Measurements from ENCODE around the gene CALML6. TPM values are rescaled to one million over a fixed set of nuclear protein-coding genes. Genes with fewer than 3 reads are reported as not detected.

Gene CALML6
- polyA plus RNA-seq, 2 of the 4 experiments (the other 2 are of a cell fraction) = 0.49 TPM

GRCh38 chr1:1937061-1937460 lies 22.0 kb downstream of the CALML6 start:
- WGBS (ENCODE audit: missing lambda C conversion rate) = 57% methylated on average over 14 of the region's 15 CpGs
- CTCF ChIA-PET = no interaction called here

DNA sequence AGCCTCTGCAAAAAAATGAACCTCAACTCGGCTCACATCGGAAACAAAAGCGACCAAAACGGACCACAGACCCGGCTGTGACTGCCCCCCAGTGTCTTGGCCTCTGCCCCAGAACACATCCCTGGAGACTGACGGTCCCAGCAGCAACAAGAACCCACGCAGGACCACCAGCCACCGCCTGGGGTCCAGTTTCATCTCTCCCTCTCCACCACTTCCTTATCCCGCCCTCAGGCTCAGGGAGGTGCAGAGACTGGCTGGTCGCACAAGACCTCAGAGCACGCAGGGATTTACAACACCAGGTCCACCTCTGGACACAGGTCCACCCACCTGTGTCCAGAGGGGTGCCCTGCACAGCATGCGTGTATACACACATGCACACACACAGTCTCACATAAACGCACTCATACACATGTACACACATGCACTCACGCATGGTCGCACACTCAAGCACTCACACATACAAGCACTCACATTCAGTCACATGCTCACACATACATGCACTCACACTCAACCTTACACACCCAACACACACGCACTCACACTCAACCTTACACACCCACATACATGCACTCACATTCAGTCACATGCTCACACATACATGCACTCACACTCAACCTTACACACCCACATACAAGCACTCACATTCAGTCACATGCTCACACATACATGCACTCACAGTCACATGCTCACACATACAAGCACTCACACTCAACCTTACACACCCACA lies 22.7 kb downstream of the CALML6 start:
- Histone ChIP-seq H3K4me2 (no peak overlapping the region), H3K4me3 (no peak overlapping the region), H3K4me1 (no peaks in the 10 kb centered on the region), H3K27ac (no peak overlapping the region), H3K9me3 (peaks cover 9% of the 10 kb centered on the region; the same call in 2 of the 3 replicates)
- no peak for TF ChIP-seq HMGXB4 (CRISPR knock-in tag; IDR thresholded peaks at IDR 0.05; ENCODE audit: borderline replicate concordance)
- TF ChIP-seq ELK1 (IDR thresholded peaks at IDR 0.05; ENCODE audit: low read depth, low read length) = no peak
- TF ChIP-seq SREBF2 (IDR thresholded peaks at IDR 0.05) = no peak
- no peak for TF ChIP-seq FOXS1 (CRISPR knock-in tag; IDR thresholded peaks at IDR 0.05)
- TF ChIP-seq EP300 (IDR thresholded peaks at IDR 0.05) = no peak
- WGBS (ENCODE audit: missing lambda C conversion rate) = 41% methylated on average over 13 of the region's 16 CpGs
- no peak for DNase-seq (ENCODE audit: low read depth in 1 of 2, low spot score in 1 of 2)
- CTCF ChIA-PET = interaction anchor here (11.2 kb wide), 1 partner anchor 20 kb away, joined by 76 read pairs; no protein-coding TSS in a partner anchor
- no peak for FAIRE-seq
- ATAC-seq = peak in 1 of 2 experiments; percentile 58; a peak in 2 of 6 replicates
- POLR2A ChIA-PET = no interaction called here

More at GRCh38 chr1:1937061-1937460, 22.0 kb downstream of the CALML6 start:
- Histone ChIP-seq H3K4me1 (no peaks in the 10 kb centered on the region), H3K27ac (no peak overlapping the region), H3K9me3 (peaks cover 9% of the 10 kb centered on the region; the same call in 2 of the 3 replicates), H3K4me3 (no peak overlapping the region), H3K4me2 (no peak overlapping the region)
- FAIRE-seq (no peak), ATAC-seq (no peak), DNase-seq (ENCODE audit: low read depth in 1 of 2, low spot score in 1 of 2) (no peak)
- POLR2A ChIA-PET = no interaction called here
- TF ChIP-seq ESRRA (IDR thresholded peaks at IDR 0.05; ENCODE audit: borderline replicate concordance, low read length) (no peak), ELK1 (IDR thresholded peaks at IDR 0.05; ENCODE audit: low read depth, low read length) (no peak), ZFP36 (IDR thresholded peaks at IDR 0.05; ENCODE audit: borderline replicate concordance, partially characterized antibody) (no peak), FOXS1 (CRISPR knock-in tag; IDR thresholded peaks at IDR 0.05) (no peak), MYC (IDR thresholded peaks at IDR 0.05; ENCODE audit: borderline replicate concordance, low read length) (no peak), PBX3 (IDR thresholded peaks at IDR 0.05) (no peak), CBX8 (IDR thresholded peaks at IDR 0.05) (no peak), CTCF (IDR thresholded peaks at IDR 0.05) (no peak), FOSL2 (IDR thresholded peaks at IDR 0.05) (no peak), FOSL2 (CRISPR knock-in tag; IDR thresholded peaks at IDR 0.05) (no peak), KDM5A (IDR thresholded peaks at IDR 0.05) (no peak), RFX5 (IDR thresholded peaks at IDR 0.05) (no peak), ZC3H11A (IDR thresholded peaks at IDR 0.05) (no peak), JUNB (IDR thresholded peaks at IDR 0.05) (no peak), HOXA7 (CRISPR knock-in tag; IDR thresholded peaks at IDR 0.05) (no peak), EHMT2 (IDR thresholded peaks at IDR 0.05; ENCODE audit: low read depth) (no peak), NPAS2 (CRISPR knock-in tag; IDR thresholded peaks at IDR 0.05; ENCODE audit: borderline replicate concordance) (no peak), HDAC2 (IDR thresholded peaks at IDR 0.05) (no peak), HOXB13 (CRISPR knock-in tag; IDR thresholded peaks at IDR 0.05; ENCODE audit: low read depth) (no peak)
- TF ChIP-seq, protein P1, sequence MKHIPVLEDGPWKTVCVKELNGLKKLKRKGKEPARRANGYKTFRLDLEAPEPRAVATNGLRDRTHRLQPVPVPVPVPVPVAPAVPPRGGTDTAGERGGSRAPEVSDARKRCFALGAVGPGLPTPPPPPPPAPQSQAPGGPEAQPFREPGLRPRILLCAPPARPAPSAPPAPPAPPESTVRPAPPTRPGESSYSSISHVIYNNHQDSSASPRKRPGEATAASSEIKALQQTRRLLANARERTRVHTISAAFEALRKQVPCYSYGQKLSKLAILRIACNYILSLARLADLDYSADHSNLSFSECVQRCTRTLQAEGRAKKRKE (CRISPR knock-in tag; IDR thresholded peaks at IDR 0.05; ENCODE audit: low read depth) = no peak
